Parathyroid adenoma (tissue), 2 donors: ENCODE measurements around the gene SLC10A2.

Experiments
- H2AFZ ChIP-seq: fragments of 300-600 bp; sonication (generic); one replicate; pipeline ENCODE4 v1.7.0; 2017; ENCODE audit warnings: antibody characterized with exemption, mild to moderate bottlenecking
- H3K27ac ChIP-seq: fragments of 300-600 bp; sonication (generic); one replicate; pipeline ENCODE4 v1.7.0; 2017
- H3K27me3 ChIP-seq: fragments of 300-600 bp; sonication (generic); one replicate; pipeline ENCODE4 v1.7.0; 2017; ENCODE audit warnings: low read length; ENCODE audit not compliant: control insufficient read depth, insufficient read depth
- H3K36me3 ChIP-seq: fragments of 300-600 bp; sonication (generic); one replicate; pipeline ENCODE4 v1.7.0; 2017; ENCODE audit warnings: low read length; ENCODE audit not compliant: control insufficient read depth, insufficient read depth
- H3K4me1 ChIP-seq: fragments of 300-600 bp; sonication (generic); one replicate; pipeline ENCODE4 v1.7.0; 2017; ENCODE audit warnings: control low read depth
- H3K4me2 ChIP-seq: fragments of 300-600 bp; sonication (generic); one replicate; pipeline ENCODE4 v1.7.0; 2017; ENCODE audit warnings: low read length
- H3K4me3 ChIP-seq: fragments of 300-600 bp; sonication (generic); one replicate; pipeline ENCODE4 v1.7.0; 2017; ENCODE audit warnings: low read depth, low read length
- H3K79me2 ChIP-seq: fragments of 300-600 bp; sonication (generic); one replicate; pipeline ENCODE4 v1.7.0; 2017; ENCODE audit warnings: control low read depth
- H3K9ac ChIP-seq: fragments of 300-600 bp; sonication (generic); one replicate; pipeline ENCODE4 v1.7.0; 2017; ENCODE audit warnings: mild to moderate bottlenecking
- H3K9me3 ChIP-seq: fragments of 300-600 bp; sonication (generic); one replicate; pipeline ENCODE4 v1.7.0; 2017; ENCODE audit warnings: low read length; ENCODE audit not compliant: control insufficient read depth
- CTCF ChIP-seq: fragments of 300-600 bp; sonication (generic); IDR thresholded peaks from one replicate; pipeline ENCODE4 v1.7.0; 2017; ENCODE audit warnings: antibody characterized with exemption, mild to moderate bottlenecking
- donor health status: primary hyperparathyroidism.

SLC10A2 gene

GRCh38 chr13:103062079-103062478 is 4.1 kb downstream of the SLC10A2 start:
- Histone ChIP-seq H3K9me3 (no peaks in the 10 kb centered on the region), H3K36me3 (no peaks in the 10 kb centered on the region), H3K4me2 (no peak overlapping the region), H3K79me2 (no peaks in the 10 kb centered on the region), H3K4me3 (no peak overlapping the region), H3K27ac (no peak overlapping the region), H2AFZ (no peak overlapping the region), H3K27me3 (no peaks in the 10 kb centered on the region), H3K9ac (no peak overlapping the region), H3K4me1 (no peaks in the 10 kb centered on the region)
- no peak for TF ChIP-seq CTCF

DNA sequence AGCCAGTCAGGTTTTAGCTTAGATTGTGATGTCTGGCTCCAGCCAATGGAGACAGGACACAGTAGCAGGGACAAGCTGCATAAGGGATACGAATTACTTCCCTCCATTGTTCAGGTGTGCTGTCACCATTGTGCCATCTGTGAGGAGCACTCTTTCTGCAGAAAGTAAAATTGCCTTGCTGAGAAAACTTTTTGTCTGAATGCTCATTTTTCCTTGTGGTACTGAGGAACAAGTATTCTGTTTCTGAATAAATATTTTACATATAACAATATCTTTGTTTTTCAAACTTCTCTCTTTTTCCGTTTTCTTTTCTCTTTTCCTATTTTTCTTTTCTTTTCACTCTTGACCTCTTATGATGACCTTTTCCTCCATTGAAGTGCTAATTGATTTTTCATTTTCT is 10.2 kb downstream of the SLC10A2 start:
- TF ChIP-seq CTCF, result no peak
- Histone ChIP-seq H3K4me1 (no peaks in the 10 kb centered on the region), H3K9me3 (no peaks in the 10 kb centered on the region), H3K27ac (no peak overlapping the region), H3K9ac (no peak overlapping the region), H3K79me2 (no peaks in the 10 kb centered on the region), H2AFZ (no peak overlapping the region), H3K4me3 (no peak overlapping the region), H3K4me2 (no peak overlapping the region), H3K36me3 (no peaks in the 10 kb centered on the region), H3K27me3 (no peaks in the 10 kb centered on the region)

GRCh38 chr13:103055166-103055565 is 11.1 kb downstream of the SLC10A2 start:
- Histone ChIP-seq H3K27me3 (no peaks in the 10 kb centered on the region), H3K4me2 (no peak overlapping the region), H3K9me3 (no peaks in the 10 kb centered on the region), H3K9ac (no peak overlapping the region), H3K4me3 (no peak overlapping the region), H3K79me2 (no peaks in the 10 kb centered on the region), H3K36me3 (no peaks in the 10 kb centered on the region), H3K4me1 (no peaks in the 10 kb centered on the region), H3K27ac (no peak overlapping the region), H2AFZ (no peak overlapping the region)
- no peak for TF ChIP-seq CTCF

- no peak overlapping the region for H2AFZ ChIP-seq
- no peak overlapping the region for H3K4me3 ChIP-seq
- no peaks in the 10 kb centered on the region for H3K36me3 ChIP-seq
- H3K79me2 ChIP-seq, result no peaks in the 10 kb centered on the region
- no peaks in the 10 kb centered on the region for H3K27me3 ChIP-seq
- no peaks in the 10 kb centered on the region for H3K9me3 ChIP-seq
- no peak overlapping the region for H3K9ac ChIP-seq
- no peaks in the 10 kb centered on the region for H3K4me1 ChIP-seq
- TF ChIP-seq CTCF, result no peak
- H3K4me2 ChIP-seq, result no peak overlapping the region
- H3K27ac ChIP-seq, result no peak overlapping the region
These were observed 19.5 kb downstream of the SLC10A2 start for GRCh38 chr13:103046676-103047075.

DNA sequence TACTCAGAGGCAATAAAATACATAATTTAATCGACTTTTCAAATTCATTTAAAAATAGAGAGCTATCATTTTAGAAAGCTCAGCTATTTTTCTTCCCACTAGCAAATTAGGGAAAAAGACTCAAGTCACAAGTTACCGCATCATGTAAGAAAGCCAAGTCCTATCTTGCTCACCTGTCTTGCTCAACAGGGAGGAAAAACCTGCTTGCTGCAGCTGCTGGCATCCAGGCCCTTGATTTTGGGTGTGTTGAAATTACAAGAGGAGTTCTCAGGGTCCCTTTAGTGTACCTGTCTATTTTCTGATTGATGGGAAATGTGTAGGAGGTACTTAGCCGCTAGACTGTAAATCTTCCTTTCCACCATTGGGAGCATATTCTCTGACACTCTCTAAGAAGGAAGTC is 22.2 kb downstream of the SLC10A2 start:
- H2AFZ ChIP-seq, result no peak overlapping the region
- no peak overlapping the region for H3K9ac ChIP-seq
- no peaks in the 10 kb centered on the region for H3K36me3 ChIP-seq
- no peaks in the 10 kb centered on the region for H3K27me3 ChIP-seq
- H3K27ac ChIP-seq, result no peak overlapping the region
- no peak for TF ChIP-seq CTCF
- no peak overlapping the region for H3K4me2 ChIP-seq
- H3K4me1 ChIP-seq, result no peaks in the 10 kb centered on the region
- H3K79me2 ChIP-seq, result no peaks in the 10 kb centered on the region
- no peak overlapping the region for H3K4me3 ChIP-seq
- no peaks in the 10 kb centered on the region for H3K9me3 ChIP-seq
